Midbrain (tissue), 1 donor: ENCODE results near the gene PASK.

Source experiments
- DNase-seq: peaks from one replicate; lab custom pipeline; 2025; lab: John Stamatoyannopoulos, UW

Gene PASK

GRCh38 chr2:241146286-241146685 lies 3.0 kb downstream of the PASK start:
- no peak for DNase-seq

GRCh38 chr2:241142593-241142992 lies 6.7 kb downstream of the PASK start:
- no peak for DNase-seq

DNA sequence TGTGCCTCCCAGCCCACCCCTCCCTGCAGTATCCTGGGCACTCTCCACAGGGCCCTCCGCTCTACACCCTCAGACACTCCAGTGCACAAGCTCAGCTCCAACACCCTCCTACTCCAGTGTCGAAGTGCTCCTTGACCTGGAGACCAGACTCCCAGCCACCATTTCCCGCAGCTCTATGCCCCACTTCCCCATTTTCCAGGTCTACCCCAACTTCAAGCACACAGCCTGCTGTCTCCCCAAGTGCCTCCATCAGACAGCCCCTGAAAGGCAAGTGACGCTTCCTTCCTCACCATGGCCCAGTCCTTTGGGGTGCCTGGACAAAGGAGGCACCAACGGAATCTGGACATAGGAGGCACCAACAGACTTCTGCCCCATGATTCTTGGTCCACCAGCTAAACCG lies 7.2 kb downstream of the PASK start:
- no peak for DNase-seq

DNA sequence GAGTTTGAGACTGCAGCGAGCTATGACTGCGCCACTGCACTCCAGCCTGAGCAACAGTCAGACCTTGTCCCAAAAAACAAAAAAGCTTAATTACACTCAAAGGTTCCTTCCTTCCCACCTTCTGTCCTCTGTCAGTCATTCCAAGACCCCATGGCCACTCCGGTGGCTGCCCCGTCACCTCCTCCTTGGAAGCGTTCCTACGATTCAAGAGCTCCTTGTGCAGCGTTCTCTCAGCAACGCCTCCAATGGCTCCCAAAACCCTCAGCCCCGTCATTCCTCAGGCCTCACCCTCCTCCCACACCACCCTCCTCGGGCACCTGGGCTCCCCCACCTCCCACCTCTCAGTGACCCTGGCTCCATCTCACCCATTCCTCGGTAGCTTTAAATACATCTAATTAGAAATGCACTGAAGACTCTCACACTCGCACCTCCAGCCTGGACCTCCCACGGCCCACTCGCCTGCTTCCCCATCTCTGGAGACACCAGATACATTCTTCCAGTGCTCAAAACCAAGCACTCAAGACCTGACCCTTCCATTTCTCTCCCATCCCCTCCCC lies 8.0 kb downstream of the PASK start:
- DNase-seq: no peak

DNA sequence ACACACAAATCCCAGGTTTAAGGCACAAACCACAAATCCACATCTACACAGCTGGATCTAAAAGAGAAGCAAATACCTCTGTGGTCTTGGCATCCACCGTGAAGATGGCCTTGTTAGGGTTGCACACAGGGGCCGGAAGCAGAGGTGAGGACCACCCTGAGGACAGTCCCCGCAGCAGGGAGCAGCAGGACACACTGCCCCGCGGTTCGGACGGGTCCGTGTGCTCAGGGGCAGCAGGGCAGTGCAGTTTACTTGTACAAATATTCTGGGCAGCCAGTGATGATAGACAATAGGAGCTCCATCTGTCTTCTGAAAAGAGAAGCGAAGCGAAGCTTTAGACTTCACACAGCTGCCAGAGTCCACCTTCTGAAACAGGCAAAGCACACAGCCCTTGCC lies 8.8 kb downstream of the PASK start:
- DNase-seq: no peak

DNA sequence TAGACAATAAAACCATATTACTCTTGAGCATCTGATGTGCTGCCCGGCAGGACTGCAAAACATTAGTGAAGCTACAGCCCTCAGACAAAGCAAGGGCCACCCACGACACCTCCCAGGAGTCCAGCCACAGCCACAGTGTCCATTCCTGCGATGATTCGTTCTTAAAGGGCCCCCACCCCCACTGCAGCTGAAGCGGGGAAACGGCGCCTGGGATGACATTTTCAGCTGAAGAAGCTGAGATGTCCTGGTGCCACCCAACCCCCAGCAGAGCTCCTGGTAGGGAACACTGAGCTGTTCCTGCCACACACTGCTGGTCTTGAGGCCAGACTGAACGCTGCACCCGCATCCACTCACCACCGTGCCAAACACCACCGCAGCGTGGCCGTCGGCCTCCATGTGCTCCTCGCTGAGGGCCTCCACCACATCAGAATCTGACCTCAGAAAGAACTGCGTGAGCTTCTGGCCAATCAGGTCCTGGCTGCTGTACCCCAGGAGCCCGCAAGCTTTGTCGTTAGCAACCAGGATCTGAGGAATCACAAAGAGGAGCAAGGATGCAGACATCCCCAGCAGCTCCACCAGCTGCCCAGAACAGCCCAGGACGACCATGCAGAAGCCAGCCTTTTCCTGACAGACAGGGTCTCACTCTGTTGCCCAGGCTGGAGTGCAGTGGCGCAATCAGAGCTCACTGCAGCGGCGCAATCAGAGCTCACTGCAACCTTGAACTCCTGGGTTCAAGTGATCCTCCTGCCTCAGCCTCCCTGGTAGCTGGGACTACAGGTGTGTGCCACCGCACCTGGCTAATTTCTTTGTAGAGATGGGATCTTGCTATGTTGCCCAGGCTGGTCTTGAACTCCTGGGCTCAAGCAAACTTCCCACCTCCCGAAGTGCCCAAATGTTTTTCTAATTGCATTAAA lies 9.5 kb downstream of the PASK start:
- no peak for DNase-seq

- no peak for DNase-seq
These were observed 10.8 kb downstream of the PASK start for GRCh38 chr2:241138471-241138870.

DNA sequence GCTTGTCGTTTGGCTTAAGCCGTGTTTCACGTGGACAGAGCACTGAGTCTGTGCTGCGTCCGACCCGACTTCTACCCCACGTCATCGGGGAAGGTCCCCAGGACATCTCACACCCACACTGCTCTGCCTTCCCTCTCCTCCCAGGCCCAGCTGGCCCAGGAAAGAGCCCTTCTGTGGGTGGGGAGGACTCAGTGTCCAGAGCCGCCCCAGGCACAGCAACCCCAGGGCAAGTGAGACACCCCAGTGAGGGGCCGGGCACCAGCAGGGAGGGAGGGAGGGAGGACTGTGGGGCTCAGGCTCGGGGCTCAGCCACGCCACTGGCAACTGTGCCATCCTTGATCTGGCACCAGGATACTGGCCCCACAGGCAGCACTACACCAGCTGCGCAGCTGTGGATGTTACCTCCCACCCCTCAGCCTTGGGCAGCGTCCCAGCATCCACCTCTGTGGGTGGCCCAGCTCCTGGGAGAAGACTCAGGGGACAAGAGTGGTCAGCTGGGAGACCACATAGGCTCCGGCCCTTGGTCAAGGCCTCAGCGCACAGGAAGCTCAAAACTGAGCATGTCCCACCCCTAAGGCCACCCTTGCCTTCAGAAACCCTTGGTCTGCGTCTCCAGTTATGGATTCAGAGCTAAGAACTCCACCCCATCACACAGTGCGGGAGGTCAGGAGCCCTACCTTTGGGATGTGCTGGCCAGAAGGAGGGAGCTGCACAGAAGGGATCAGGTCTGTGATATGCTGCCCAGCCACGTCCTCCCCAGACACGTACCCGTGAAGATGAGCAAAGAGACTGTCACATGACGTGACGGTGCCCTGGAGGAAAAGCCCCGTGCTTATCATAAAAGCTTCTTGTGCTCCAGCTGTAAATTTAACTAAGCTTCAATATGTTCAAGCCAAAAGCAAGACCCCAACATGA lies 11.7 kb downstream of the PASK start:
- no peak for DNase-seq

DNA sequence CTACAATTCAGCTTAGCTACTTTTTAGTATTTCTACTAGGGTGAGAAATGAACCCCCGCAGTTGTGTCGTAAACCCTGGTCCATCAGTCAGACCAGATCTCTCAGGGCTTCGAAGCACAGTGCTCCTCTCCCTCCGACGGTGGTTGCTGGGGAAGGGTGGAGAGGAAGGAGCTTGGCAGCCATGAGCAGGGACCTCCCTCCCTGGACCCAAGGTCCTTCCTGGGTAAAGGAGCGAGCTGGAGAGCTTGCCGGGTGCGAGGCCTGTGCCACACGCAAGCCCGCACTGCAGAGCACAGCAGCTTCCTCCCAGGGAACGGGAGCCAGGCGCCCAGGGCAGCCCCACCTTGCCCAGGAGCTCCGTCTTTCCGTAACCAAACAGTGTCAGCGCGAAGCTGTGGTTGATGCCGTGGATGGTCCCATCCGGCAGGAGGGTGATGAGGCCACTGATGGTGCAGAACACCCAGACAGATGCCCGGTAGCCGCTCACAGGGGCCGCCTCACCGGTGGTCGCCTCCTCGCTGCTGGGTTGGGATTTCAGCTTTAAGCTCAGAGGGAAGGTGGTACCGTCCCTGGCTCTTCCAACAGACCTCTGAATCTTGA lies 12.5 kb downstream of the PASK start:
- no peak for DNase-seq

DNA sequence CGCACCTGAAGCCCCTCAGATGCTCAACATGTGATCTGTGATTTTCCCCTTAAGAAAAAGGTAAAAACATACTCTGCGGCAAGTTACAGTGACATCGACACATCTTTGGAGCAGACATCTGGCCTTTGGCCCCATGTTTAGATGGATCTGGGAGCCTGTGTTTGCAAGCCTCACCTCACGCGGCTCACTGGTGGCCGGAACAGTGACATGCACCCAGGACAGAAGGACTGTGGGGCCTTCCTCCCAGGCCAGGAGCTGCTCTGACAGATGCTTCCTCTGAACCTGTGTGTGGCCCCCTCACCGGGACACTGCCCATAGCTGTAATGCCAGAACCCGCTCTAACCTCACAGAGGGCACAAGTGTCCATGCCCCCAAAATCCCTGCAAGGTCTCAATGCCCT lies 13.1 kb downstream of the PASK start:
- no peak for DNase-seq

DNA sequence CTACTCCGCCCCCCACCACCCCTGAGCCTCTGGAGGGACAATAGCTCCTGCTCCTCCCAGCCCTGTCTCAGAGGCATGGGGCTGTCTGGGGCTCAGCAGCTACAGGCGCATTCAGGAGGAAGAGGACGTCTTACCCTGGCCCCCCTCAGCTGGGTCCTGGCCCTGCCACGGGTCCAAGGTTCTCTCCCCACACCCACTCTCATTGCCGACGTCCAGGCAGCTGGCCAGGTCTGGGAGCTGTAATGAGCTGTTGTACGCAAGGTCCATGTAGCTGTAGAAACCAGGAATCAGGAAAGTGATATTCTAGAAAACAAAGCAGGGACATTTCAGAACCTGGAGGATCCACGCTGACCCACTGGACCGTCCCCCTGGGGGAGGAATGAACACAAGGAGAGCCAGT lies 13.5 kb downstream of the PASK start:
- peak; percentile 12 for DNase-seq

DNA sequence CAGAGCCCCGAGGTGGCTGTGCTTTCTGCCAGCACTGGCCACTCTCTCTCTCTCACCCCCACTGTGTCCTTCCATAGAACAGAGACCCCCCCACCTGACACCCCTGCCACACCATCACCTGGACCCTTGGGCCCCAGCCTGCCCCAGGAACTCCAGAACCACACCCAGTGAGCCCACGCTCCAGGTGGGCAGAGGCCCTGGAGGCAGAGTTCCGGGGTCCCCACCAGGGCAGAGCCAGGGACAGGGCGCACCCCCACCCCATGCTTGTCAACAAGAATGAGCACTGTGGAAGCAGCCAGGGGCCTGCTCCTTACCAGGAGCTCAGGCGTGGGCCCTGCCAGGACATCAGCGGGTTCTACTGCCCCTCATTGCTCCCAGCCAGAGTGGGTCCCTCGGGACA lies 14.6 kb downstream of the PASK start:
- DNase-seq: no peak

DNA sequence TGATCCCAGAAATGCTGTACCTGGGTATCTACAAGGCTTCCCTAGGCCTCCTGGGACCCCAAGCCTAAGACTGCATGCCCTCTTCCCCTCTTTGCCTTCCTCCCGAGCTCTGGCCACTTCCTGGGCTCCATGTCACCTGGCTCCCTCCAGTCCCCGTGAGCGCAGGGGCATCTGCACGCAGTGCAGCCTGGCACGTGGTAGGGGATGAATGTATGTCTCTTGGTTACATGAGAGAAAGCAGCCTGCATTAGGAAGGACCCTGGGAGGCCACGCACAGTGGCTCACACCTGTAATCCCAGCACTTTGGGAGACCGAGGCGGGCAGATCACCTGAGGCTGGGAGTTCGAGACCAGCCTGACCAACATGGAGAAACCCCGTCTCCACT lies 15.8 kb downstream of the PASK start:
- DNase-seq: no peak

DNA sequence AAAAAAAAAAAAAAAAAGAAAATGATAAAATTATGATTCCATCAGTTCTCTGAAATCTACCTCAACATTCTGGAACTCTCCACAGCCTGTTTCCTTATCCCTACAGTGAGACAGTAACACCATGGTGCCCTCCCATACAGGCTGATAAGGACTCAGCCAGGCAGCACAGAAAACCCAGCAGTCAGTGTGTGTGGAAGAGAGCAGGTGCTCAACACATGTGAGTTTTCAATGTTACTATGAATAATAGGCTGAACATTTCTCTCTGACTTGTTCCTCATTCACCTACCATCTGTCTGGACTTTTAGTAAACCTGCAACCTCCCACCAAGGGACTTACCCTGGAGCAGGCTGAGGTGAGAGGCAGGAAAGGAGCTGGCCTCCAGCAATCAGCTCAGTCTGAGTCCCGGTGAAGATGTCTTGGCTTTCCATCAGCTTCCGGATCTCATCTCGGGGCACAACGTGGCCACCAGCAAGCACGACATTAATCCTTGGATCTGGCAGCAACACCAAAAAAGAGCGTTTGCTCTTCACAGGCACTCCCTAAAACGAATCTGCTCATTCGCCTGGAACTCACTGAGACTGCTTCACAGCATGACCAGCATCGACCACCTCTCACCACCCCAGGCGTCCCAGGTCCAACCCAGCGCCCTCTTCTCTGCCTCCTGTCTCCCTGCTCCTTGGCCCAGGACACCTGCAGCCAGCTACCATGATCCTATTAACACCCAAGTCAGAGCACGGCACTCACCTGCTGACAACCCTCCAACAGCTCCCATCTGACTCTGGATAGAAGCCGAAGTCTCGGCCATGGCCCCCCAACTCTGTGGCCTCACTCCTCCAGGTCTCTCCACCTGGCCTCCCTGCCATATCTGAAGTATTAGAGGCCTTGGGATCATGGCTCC lies 16.5 kb downstream of the PASK start:
- DNase-seq: no peak

DNA sequence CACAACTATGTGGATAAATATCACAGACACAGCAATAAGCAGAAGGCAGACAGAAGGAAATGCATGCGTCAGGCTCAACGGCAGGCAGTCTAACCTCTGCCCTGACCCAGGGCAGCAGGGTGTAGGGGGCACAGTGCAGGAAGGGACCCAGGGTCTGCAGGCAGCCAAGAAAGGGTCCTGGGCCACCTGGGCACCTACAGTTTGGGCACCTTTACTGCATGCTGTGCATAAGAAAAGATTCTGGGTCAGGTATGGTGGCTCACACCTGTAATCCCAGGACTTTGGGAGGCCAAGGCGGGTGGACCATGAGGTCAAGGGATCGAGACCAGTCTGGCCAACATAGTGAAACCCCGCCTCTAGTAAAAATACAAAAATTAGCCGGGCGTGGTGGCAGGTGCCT lies 17.7 kb downstream of the PASK start:
- no peak for DNase-seq

- no peak for DNase-seq
These were observed 19.0 kb downstream of the PASK start for GRCh38 chr2:241130316-241130715.

GRCh38 chr2:241129086-241129871 lies 20.0 kb downstream of the PASK start:
- DNase-seq: no peak

DNA sequence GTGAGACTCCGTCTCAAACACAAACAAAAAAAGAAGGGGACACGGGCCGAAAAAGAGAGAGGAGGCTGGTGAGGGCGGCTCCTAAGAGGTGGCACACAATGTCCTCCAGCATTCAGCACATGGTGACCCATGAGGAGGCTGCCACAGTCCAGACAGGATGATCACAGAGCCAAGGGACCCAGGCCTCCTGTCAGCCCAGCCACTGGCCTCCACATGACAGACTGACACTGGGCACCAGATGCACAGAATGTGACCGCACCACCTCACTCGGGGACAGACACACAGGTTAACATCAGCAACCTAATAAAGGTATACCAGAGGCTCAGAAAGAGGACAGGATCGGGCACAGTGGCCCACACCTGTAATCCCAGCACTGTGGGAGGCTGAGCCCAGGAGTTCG lies 21.0 kb downstream of the PASK start:
- no peak for DNase-seq

GRCh38 chr2:241126771-241127202 lies 22.5 kb downstream of the PASK start:
- DNase-seq: no peak

GRCh38 chr2:241126201-241126611 lies 23.1 kb downstream of the PASK start:
- DNase-seq: no peak
